Measurements from ENCODE around the gene ETF1. TPM values are rescaled to one million over a fixed set of nuclear protein-coding genes. Genes with fewer than 3 reads are reported as not detected.

Gene ETF1
- total RNA-seq, 2 experiments from 2014 or later: 246 to 247 TPM

DNA sequence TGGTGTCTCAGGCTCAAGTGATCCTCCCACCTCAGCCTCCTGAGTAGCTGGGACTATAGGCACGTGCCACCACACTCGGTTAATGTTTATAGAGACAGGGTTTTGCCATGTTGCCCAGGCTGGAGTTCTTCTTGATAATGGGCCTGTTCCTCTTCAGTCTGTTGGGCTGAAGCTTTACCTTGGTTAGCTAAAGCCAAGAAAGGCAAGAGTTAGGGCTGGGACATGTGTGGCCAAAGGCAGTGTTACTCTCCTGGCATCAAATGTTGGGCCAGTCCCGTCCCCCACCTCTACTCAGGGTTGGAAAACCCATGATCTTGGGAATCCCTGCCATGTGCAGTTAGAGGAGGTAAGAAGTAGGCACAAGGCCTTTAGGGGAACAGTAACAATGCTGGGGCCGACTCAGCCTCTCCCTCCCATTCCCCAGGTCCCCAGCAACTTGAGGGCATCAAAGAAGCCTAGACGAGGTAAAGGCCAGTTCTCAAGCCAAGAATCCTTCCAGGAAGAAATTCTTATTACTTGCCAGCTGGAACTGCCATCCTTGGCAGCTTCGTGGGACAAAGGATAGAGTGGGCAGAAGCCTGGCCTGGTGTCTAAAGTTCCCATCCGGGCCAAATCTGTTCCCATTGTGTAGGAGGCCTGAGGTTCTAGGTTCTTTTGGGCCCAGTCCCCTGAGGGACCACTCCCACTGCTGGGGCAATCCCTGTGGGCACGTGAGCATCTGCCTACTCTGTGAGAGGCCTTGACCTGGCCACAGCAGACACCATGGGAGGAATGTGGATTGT is 73.3 kb downstream of the ETF1 start:
- CTCF ChIA-PET: no interaction called here
- POLR2A ChIA-PET: no interaction called here

DNA sequence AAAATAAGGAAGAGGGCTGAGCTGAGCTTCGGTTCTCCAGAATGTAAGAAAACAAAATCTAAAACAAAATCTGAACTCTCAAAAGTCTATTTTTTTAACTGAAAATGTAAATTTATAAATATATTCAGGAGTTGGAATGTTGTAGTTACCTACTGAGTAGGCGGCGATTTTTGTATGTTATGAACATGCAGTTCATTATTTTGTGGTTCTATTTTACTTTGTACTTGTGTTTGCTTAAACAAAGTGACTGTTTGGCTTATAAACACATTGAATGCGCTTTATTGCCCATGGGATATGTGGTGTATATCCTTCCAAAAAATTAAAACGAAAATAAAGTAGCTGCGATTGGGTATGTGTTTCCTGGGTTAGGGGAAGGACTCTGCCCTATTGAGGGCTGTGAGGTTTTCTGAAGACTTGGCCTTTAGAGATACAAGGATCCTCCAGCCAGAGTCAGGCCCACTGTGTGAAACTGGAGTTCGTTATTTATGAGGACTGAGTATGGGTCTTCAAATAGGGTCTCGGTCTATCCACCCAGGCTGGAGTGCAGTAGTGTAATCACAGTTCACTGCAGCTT is 74.0 kb downstream of the ETF1 start:
- POLR2A ChIA-PET: no interaction called here
- CTCF ChIA-PET: no interaction called here

GRCh38 chr5:138468133-138468965 is 74.7 kb downstream of the ETF1 start:
- ChIA-PET POLR2A (no interaction called here), CTCF (interaction anchor here (7.3 kb wide), 1 partner anchor 19 kb away, joined by 41 read pairs; no protein-coding TSS in a partner anchor)

GRCh38 chr5:138467711-138468132 is 75.3 kb downstream of the ETF1 start:
- CTCF ChIA-PET: interaction anchor here (7.3 kb wide), 1 partner anchor 18 kb away, joined by 41 read pairs; no protein-coding TSS in a partner anchor

DNA sequence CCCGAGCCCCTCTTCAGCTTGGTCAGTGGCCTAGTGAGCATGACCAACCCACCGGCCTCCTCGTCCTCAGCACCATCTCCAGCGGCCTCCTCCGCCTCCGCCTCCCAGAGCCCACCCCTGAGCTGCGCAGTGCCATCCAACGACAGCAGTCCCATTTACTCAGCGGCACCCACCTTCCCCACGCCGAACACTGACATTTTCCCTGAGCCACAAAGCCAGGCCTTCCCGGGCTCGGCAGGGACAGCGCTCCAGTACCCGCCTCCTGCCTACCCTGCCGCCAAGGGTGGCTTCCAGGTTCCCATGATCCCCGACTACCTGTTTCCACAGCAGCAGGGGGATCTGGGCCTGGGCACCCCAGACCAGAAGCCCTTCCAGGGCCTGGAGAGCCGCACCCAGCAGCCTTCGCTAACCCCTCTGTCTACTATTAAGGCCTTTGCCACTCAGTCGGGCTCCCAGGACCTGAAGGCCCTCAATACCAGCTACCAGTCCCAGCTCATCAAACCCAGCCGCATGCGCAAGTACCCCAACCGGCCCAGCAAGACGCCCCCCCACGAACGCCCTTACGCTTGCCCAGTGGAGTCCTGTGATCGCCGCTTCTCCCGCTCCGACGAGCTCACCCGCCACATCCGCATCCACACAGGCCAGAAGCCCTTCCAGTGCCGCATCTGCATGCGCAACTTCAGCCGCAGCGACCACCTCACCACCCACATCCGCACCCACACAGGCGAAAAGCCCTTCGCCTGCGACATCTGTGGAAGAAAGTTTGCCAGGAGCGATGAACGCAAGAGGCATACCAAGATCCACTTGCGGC is 75.9 kb downstream of the ETF1 start:
- ChIA-PET CTCF (interaction anchor here (7.3 kb wide), 1 partner anchor 17 kb away, joined by 41 read pairs; no protein-coding TSS in a partner anchor), POLR2A (interaction anchor here (0.5 kb wide), 1 partner anchor 34 kb away, joined by 5 read pairs; no protein-coding TSS in a partner anchor)

More at GRCh38 chr5:138467711-138468132, 75.3 kb downstream of the ETF1 start:
- POLR2A ChIA-PET: no interaction called here

- POLR2A ChIA-PET: interaction anchor here (0.5 to 4.1 kb wide), 6 partner anchors 26 to 819 kb away, joined by 4 to 26 read pairs (median 6); partner anchors contain the start of gene ETF1
- CTCF ChIA-PET: interaction anchor here (1.4 to 7.3 kb wide), 3 partner anchors 17 to 119 kb away, joined by 3 to 41 read pairs (median 9); no protein-coding TSS in a partner anchor
Observed at GRCh38 chr5:138466125-138466899, 76.7 kb downstream of the ETF1 start.

DNA sequence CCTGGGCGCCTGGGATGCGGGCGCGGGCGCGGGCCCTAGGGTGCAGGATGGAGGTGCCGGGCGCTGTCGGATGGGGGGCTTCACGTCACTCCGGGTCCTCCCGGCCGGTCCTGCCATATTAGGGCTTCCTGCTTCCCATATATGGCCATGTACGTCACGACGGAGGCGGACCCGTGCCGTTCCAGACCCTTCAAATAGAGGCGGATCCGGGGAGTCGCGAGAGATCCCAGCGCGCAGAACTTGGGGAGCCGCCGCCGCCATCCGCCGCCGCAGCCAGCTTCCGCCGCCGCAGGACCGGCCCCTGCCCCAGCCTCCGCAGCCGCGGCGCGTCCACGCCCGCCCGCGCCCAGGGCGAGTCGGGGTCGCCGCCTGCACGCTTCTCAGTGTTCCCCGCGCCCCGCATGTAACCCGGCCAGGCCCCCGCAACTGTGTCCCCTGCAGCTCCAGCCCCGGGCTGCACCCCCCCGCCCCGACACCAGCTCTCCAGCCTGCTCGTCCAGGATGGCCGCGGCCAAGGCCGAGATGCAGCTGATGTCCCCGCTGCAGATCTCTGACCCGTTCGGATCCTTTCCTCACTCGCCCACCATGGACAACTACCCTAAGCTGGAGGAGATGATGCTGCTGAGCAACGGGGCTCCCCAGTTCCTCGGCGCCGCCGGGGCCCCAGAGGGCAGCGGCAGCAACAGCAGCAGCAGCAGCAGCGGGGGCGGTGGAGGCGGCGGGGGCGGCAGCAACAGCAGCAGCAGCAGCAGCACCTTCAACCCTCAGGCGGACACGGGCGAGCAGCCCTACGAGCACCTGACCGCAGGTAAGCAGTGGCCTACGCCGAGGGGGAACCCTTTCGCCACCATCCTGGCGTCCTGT is 77.5 kb downstream of the ETF1 start, which contains the start of gene EGR1:
Gene EGR1, plus strand, starts transcription at position 219 of the 864 bp plus-strand sequence. Its CDS starts 283 bp downstream, at position 502.
- POLR2A ChIA-PET: interaction anchor here (0.5 to 4.1 kb wide), 10 partner anchors 9 to 820 kb away, joined by 3 to 26 read pairs (median 6); partner anchors contain the start of gene ETF1
- CTCF ChIA-PET: interaction anchor here (0.8 to 7.3 kb wide), 10 partner anchors 10 to 128 kb away, joined by 3 to 41 read pairs (median 4); partner anchors contain the start of genes FAM53C, HSPA9 and REEP2

GRCh38 chr5:138464388-138465260 is 78.4 kb downstream of the ETF1 start:
- ChIA-PET POLR2A (interaction anchor here (0.5 to 4.1 kb wide), 9 partner anchors 10 to 250 kb away, joined by 3 to 26 read pairs (median 3); partner anchors contain the start of genes ETF1 and HSPA9), CTCF (interaction anchor here (0.8 to 7.3 kb wide), 10 partner anchors 9 to 127 kb away, joined by 3 to 41 read pairs (median 4); partner anchors contain the start of genes FAM53C, HSPA9 and REEP2)

- ChIA-PET CTCF (interaction anchor here (1.1 to 7.3 kb wide), 4 partner anchors 14 to 111 kb away, joined by 3 to 41 read pairs (median 6); no protein-coding TSS in a partner anchor), POLR2A (interaction anchor here (0.9 to 4.1 kb wide), 4 partner anchors 9 to 111 kb away, joined by 3 to 26 read pairs (median 7); partner anchors contain the start of genes ETF1 and HSPA9)
Observed at GRCh38 chr5:138464008-138464387, 79.0 kb downstream of the ETF1 start.

- ChIA-PET POLR2A (interaction anchor here (0.9 to 4.1 kb wide), 4 partner anchors 8 to 112 kb away, joined by 3 to 26 read pairs (median 7); partner anchors contain the start of genes ETF1 and HSPA9), CTCF (interaction anchor here (1.1 to 7.3 kb wide), 4 partner anchors 14 to 110 kb away, joined by 3 to 41 read pairs (median 6); no protein-coding TSS in a partner anchor)
Observed at GRCh38 chr5:138463419-138464007, 79.5 kb downstream of the ETF1 start.

DNA sequence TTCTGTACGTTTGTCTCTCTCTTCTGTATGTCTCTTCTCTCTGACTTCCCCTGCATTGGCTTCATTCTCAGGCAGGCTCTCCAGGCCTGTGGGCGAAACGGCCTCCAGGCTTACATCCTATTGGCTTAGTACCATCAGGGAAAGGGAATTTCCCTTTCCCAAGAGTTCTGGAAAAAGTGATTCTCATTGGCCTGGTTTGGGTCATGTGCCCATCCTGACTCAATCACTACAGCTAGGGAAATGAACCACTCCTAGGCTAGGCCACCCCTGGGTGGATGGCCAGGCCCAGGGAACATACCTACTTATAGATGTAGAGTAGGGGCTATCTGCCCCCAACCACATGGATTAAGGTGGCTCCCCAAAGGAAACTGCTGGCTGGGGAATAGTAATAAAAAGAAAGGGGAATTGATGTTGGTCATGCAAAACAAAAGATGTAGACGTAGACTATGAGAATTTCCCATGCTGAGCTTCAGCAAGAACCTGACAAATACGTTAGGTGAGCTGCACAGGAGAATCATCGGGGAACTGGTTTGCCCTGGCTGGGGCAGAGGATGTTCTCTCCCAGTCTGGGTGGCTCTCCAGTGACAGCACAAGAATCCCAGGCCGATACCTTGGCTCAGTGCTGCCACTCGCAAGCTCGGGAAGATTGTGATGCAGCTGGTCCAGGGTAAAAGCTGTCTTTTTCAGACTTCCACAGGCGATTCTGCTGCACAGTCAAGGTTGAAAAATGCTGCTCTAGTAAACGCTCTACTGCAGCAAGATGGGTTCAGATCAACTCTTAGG is 81.5 kb downstream of the ETF1 start:
- ChIA-PET CTCF (interaction anchor here (7.3 kb wide), 1 partner anchor 12 kb away, joined by 41 read pairs; no protein-coding TSS in a partner anchor), POLR2A (no interaction called here)

DNA sequence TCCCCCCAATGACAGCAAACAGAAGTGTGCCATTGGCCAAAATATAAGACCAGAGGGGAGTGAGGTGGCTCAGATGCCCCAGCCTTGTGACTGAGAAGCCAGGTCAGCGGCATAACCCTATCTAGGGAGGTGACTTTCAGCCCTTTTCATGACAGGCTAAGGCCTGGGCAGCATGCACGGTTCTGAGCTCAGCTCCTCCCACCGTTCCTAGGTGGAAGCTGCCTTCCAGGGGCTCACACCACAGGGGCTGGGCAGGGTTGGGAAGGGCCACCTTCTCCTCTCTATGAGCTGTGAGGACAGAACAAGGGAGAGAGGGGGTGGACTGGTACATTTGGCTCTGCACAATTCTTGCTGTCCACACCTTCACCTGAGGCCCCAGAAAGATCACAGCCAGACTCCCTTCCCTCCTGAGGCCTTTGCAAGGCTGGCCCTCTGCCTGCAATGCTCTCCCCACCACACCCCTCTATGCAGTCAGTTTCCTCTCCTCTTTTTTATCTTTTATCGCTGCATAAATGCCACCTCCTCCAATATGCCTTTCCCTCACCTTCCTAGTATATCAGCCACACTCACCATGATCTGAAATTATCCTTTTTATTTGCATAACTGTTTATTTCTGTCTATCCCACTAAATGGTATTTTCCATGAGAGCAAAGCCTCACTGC is 82.9 kb downstream of the ETF1 start:
- ChIA-PET POLR2A (interaction anchor here (1.5 kb wide), 1 partner anchor 84 kb away, joined by 4 read pairs; the partner anchor contains the start of gene ETF1), CTCF (interaction anchor here (1.0 to 3.6 kb wide), 2 partner anchors 11 to 43 kb away, joined by 4 to 19 read pairs; no protein-coding TSS in a partner anchor)

- POLR2A ChIA-PET: interaction anchor here (1.5 kb wide), 1 partner anchor 84 kb away, joined by 4 read pairs; the partner anchor contains the start of gene ETF1
- CTCF ChIA-PET: interaction anchor here (1.0 to 3.6 kb wide), 3 partner anchors 10 to 107 kb away, joined by 3 to 19 read pairs (median 4); partner anchors contain the start of gene KDM3B
Observed at GRCh38 chr5:138459311-138459933, 83.6 kb downstream of the ETF1 start.

Measured in activated CD8-positive, alpha-beta memory T cell treated with anti-CD3 and anti-CD28 coated beads for 36 hours (primary cell).